HT1080 (cell line): ENCODE data around the gene GPRC6A. TPM values are rescaled to one million over a fixed set of nuclear protein-coding genes. Genes with fewer than 3 reads are reported as not detected.

ENCODE experiments used
- DNase-seq: peaks from one replicate; pipeline ENCODE4 v3.0.0-alpha.2; 2015; ENCODE audit warnings: low read depth
- total RNA-seq: library from RNA; depleted of rRNA; stranded (reverse); fragments of >200 nt; shearing (Covaris generic); gene quantifications from 2 replicates; pipeline ENCODE4 v1.2.3, GENCODE V29; 2014; rRNA removed

GPRC6A gene
- total RNA-seq, 1 experiment from 2014 or later = not detected

DNA sequence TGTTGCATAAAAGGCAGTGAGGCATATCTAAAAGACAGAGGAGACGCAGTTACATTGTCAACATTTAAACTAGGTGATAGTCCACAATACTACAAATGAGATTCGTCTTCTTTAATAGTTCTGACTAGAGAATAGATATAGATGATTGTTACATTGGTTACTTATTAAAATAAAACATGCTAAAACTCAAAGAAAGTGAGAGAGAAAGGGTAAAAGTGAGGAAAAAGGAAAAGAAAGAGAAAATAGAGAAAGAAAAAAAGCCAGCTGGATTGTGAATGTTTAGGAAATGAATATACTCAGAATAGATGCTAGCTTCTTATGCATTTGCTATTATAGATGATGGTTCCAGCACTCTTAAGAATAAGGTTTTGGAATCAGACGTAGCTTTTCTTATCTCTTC is 35.7 kb downstream of the GPRC6A start:
- DNase-seq = no peak

GRCh38 chr6:116783852-116784251 is 45.0 kb downstream of the GPRC6A start:
- no peak for DNase-seq

GRCh38 chr6:116779573-116780164 is 49.2 kb downstream of the GPRC6A start:
- DNase-seq = peak; percentile 53

- DNase-seq = no peak
These were observed 55.0 kb downstream of the GPRC6A start for GRCh38 chr6:116773886-116774285.

GRCh38 chr6:116772450-116772849 is 56.4 kb downstream of the GPRC6A start:
- DNase-seq = no peak

DNA sequence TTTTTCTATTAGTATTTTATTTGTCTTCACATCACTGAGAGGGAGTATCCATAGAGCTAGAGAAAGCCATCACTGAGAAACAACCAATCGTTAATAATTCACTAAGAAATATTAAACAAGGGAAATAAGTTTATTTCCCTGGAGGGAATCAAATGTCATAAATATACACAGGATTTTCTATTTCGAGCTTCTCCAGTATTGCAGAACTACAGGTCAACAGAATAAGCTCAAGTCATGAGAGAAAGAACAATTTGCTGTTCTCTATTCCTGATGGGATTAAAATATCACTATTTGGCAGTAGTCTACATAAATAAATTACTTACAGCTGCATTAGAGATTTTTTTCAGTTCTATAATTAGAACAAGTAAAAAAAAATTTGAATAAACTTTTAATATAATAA is 61.2 kb downstream of the GPRC6A start:
- no peak for DNase-seq

DNA sequence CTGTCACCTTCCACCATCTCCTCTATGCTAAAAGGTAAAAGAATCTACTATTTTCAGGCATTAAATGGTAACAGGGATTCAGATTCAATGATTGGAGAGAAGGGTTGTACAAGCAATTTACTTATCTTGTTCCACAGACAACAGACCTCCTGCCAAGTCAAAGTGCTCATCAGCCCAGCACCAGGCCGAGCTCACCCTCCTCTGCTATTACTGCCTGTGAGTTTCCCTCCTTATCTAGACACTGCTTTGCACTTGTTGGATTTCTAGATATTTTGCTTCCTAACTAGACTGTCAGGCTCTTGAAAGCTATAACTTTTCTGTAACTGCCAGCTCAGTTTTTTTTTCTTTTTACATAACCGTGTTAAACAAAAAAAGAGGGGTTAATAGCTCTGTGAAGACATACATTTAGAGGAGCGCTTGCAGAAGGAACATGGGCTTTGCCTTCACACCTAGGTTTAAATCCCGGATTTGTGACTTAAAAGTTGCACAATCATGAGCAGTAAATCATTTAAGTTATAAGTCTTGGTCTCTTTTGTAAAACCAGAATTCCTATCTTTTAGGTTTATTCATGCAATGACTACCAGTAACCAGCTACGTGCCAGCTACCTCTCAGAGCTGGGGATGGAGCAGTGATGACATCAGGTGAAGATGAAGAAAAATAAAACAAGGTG is 62.2 kb downstream of the GPRC6A start:
- DNase-seq = no peak

- DNase-seq = no peak
These were observed 63.7 kb downstream of the GPRC6A start, which contains the start of gene FAM162B for GRCh38 chr6:116764961-116765841. TSS of gene FAM162B (minus strand) at chr6:116765719. CDS start at chr6:116765576, 143 bp downstream.

GRCh38 chr6:116764629-116764960 is 64.3 kb downstream of the GPRC6A start:
- DNase-seq = no peak

GRCh38 chr6:116763906-116764628 is 64.8 kb downstream of the GPRC6A start:
- DNase-seq = no peak

DNA sequence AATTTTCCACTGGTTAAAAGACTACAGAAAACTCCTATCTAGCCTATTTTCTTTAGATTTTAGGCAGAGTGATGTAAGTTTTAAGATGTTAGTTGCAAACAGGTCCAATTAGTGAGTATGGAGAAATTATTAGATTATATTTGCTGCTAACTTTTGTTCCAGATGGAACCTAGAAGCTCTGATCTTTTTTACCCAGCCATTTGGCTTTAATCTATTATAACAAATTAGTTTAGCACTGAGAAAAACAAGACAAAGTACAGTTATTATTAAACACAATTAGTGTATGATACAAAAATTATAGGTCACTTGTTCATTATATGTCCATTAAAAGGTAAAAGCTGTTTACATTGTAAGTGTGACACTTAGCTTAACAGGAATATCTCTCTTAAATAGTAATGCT is 65.8 kb downstream of the GPRC6A start:
- DNase-seq = no peak

DNA sequence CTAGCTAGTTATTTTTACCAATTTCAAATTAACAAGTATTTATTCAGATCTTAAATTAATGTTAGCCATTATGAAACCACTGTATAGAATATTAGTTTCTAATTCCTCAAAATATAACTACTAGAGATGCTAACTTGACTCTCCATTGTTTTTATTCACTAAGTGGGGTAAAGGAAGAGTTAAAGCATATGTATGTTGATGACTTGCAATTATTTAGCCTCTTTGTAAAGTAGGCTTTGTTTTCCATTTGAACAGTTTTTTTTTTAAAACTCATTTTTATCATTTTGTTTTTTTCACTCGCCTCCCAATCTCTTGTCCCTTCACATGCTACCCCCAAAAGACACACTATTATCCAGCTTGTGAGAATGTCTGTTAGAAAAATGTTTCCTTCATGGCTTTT is 66.6 kb downstream of the GPRC6A start:
- no peak for DNase-seq

DNA sequence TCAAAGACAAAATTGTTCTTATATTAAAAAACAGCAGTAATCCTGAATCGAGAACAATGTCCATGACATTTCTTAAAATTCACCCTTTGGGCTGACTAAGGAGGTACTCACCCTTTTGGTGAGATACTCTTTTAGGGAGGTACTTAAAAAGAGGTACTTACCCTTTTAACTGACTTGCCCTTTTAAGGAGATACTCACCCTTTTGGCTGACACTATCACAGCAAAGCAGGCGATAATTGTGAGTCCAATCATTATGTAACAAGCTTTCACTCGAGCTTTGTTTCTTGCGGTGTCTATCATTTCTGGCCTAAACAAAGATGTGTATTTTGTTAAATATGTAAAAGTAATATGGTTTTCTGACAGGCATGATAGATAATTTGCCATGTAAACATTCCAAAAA is 67.1 kb downstream of the GPRC6A start:
- no peak for DNase-seq

DNA sequence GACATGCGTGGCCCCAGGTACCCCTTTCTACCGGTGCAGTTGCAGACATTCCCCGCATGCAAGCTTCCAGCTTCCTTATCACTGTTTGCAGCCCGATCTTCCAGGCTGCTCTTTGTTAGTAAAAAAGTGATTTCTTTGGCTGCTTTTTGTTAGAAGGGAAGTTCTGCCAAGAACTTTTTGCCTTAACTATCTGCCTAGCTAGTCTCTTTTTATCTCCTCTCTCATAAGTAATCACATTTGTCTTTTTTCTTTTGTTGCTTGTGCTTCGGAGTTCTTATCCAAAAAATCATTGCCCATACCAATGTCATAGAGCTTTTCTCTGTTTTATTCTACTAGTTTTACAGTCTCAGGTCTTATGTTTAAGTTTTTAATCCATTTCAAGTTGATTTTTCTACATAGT is 83.7 kb downstream of the GPRC6A start:
- DNase-seq = no peak

Other genes with a start within 250 kb of the GPRC6A start
- gene RSPH4A, start 212.6 kb downstream of the GPRC6A start, total RNA-seq = 0.27 and 0.32 TPM in 2 replicates
- gene ZUP1, start 160.3 kb downstream of the GPRC6A start, total RNA-seq = 13.4 and 13.7 TPM in 2 replicates
- 5.1 and 7.0 TPM in 2 replicates for gene KPNA5, start 147.9 kb downstream of the GPRC6A start, total RNA-seq
- gene FAM162B, start 63.4 kb downstream of the GPRC6A start, total RNA-seq = not detected in 2 replicates
- not detected in 2 replicates for gene RFX6, start 48.2 kb upstream of the GPRC6A start, total RNA-seq